Superior temporal gyrus (tissue), 1 donor: ENCODE measurements around the gene ELL2.
"Not testable (repeated sequence)": the region's sequence is repeated elsewhere in the genome, so short reads cannot be mapped to it uniquely, and the experiment has no call there.

Experiments used
- DNase-seq: peaks from one replicate; pipeline ENCODE4 v3.0.0-alpha.2; 2016; ENCODE audit errors: extremely low spot score

The ELL2 gene

GRCh38 chr5:95931079-95931833 lies 30.4 kb downstream of the ELL2 start:
- DNase-seq, result no peak

- DNase-seq, result no peak
Observed at GRCh38 chr5:95930141-95930930, 31.3 kb downstream of the ELL2 start.

GRCh38 chr5:95928724-95929253 lies 32.9 kb downstream of the ELL2 start:
- no peak for DNase-seq

- DNase-seq, result no peak
Observed at GRCh38 chr5:95927927-95928723, 33.5 kb downstream of the ELL2 start.

GRCh38 chr5:95927300-95927699 lies 34.4 kb downstream of the ELL2 start:
- DNase-seq, result not testable (repeated sequence)

GRCh38 chr5:95925939-95926338 lies 35.7 kb downstream of the ELL2 start:
- DNase-seq, result no peak

GRCh38 chr5:95925378-95925744 lies 36.3 kb downstream of the ELL2 start:
- DNase-seq, result no peak

- no peak for DNase-seq
Observed at GRCh38 chr5:95924720-95925377, 36.8 kb downstream of the ELL2 start.

- DNase-seq, result no peak
Observed at GRCh38 chr5:95923918-95924544, 37.6 kb downstream of the ELL2 start.

- no peak for DNase-seq
Observed at GRCh38 chr5:95922798-95923197, 38.9 kb downstream of the ELL2 start.

GRCh38 chr5:95921501-95921900 lies 40.1 kb downstream of the ELL2 start:
- no peak for DNase-seq

- no peak for DNase-seq
Observed at GRCh38 chr5:95920822-95921221, 40.8 kb downstream of the ELL2 start.

- no peak for DNase-seq
Observed at GRCh38 chr5:95919658-95920057, 42.0 kb downstream of the ELL2 start.

GRCh38 chr5:95918421-95919006 lies 43.1 kb downstream of the ELL2 start:
- no peak for DNase-seq

GRCh38 chr5:95917207-95917606 lies 44.4 kb downstream of the ELL2 start:
- no peak for DNase-seq

GRCh38 chr5:95916687-95917085 lies 45.0 kb downstream of the ELL2 start:
- DNase-seq, result no peak

GRCh38 chr5:95915999-95916686 lies 45.5 kb downstream of the ELL2 start:
- no peak for DNase-seq

GRCh38 chr5:95913663-95914062 lies 48.0 kb downstream of the ELL2 start:
- DNase-seq, result no peak

GRCh38 chr5:95912029-95912428 lies 49.6 kb downstream of the ELL2 start:
- DNase-seq, result no peak

- no peak for DNase-seq
Observed at GRCh38 chr5:95910521-95910920, 51.1 kb downstream of the ELL2 start.
